GM12878 (cell line): ENCODE measurements around the gene GALNT17. TPM values are rescaled to one million over a fixed set of nuclear protein-coding genes. Genes with fewer than 3 reads are reported as not detected.

ENCODE experiments used
- ATAC-seq: fragments of 200-7000 bp; cut with Tn5 transposase; 3 replicates; pipeline ENCODE4 v1.9.1; 2020; ENCODE audit warnings: mild to moderate bottlenecking, moderate library complexity
- BruUV-seq: library from RNA; stranded (reverse); fragments of 400-500 nt; replicated peaks from 2 replicates; lab custom pipeline; 2021; lab: Mats Ljungman, UMichigan
- CTCF ChIA-PET: fragments of 300-600 bp; sonication (Branson Sonifier 250); formaldehyde crosslinking; extraction: SDS; loops from one replicate; lab custom pipeline; 2021; ENCODE audit warnings: inconsistent platforms; lab: Yijun Ruan, JAX
- POLR2A ChIA-PET: fragments of 350-600 bp; formaldehyde crosslinking; extraction: SDS; loops from one replicate; lab custom pipeline; 2021; ENCODE audit warnings: inconsistent platforms; lab: Charles Lee
- RAD21 ChIA-PET: fragments of 300-600 bp; sonication (Branson Sonifier 250); formaldehyde crosslinking; loops from one replicate; lab custom pipeline; 2023; ENCODE audit warnings: antibody characterized with exemption; ENCODE audit not compliant: unreplicated experiment; lab: Charles Lee
- SMC1A ChIA-PET: fragments of 300-600 bp; sonication (Branson Sonifier 250); formaldehyde crosslinking; loops from one replicate; lab custom pipeline; 2023; ENCODE audit not compliant: unreplicated experiment, uncharacterized antibody; lab: Charles Lee
- DNase-seq: peaks from one replicate; pipeline ENCODE4 v3.0.0-alpha.2; 2011; ENCODE audit warnings: low read depth, low spot score
- FAIRE-seq: peaks from 3 replicates; lab custom pipeline; 2011; peaks lifted over from hg19 to GRCh38; lab: Jason Lieb, UNC
- H2AFZ ChIP-seq: 2 replicates; pipeline ENCODE4 v1.6.0; 2011; ENCODE audit warnings: low read depth, low read length, control low read depth; ENCODE audit not compliant: control insufficient read depth
- H3K27ac ChIP-seq: 2 replicates; pipeline ENCODE4 v1.5.1; 2011; ENCODE audit warnings: control low read depth; ENCODE audit not compliant: control insufficient read depth, insufficient read depth
- H3K27me3 ChIP-seq, 2 experiments: replicated peaks in 1 of 2; 2 replicates each; pipeline versions ENCODE4 v1.6.0 to v1.6.1; 2011; ENCODE audit warnings: low read length in 1 of 2; ENCODE audit not compliant: control insufficient read depth in 2 of 2, insufficient read depth in 2 of 2
- H3K36me3 ChIP-seq, 2 experiments: 2 replicates each; pipeline ENCODE4 v1.5.1; 2011; ENCODE audit warnings: low read length in 1 of 2; ENCODE audit not compliant: control insufficient read depth in 2 of 2, insufficient read depth in 2 of 2
- H3K4me1 ChIP-seq: 2 replicates; pipeline ENCODE4 v1.6.1; 2011; ENCODE audit warnings: mild to moderate bottlenecking, low read length, moderate library complexity, mixed read lengths; ENCODE audit not compliant: control insufficient read depth, insufficient read depth
- H3K4me2 ChIP-seq: 2 replicates; pipeline ENCODE4 v1.6.0; 2011; ENCODE audit warnings: control low read depth; ENCODE audit not compliant: control insufficient read depth, insufficient read depth
- H3K4me3 ChIP-seq: fragments of 200-600 bp; sonication (generic); 2 replicates; pipeline ENCODE4 v1.5.1; 2016
- H3K79me2 ChIP-seq: 2 replicates; pipeline ENCODE4 v1.6.0; 2011; ENCODE audit warnings: low read length; ENCODE audit not compliant: control insufficient read depth, insufficient read depth
- H3K9ac ChIP-seq: 2 replicates; pipeline ENCODE4 v1.8.0; 2011; ENCODE audit warnings: low read length, control low read depth, mixed read lengths; ENCODE audit not compliant: control insufficient read depth, insufficient read depth
- H3K9me3 ChIP-seq: replicated peaks from 3 replicates; pipeline ENCODE4 v1.5.1; 2011; ENCODE audit warnings: mild to moderate bottlenecking, low read length; ENCODE audit not compliant: control insufficient read depth, insufficient read depth
- H4K20me1 ChIP-seq: 2 replicates; pipeline ENCODE4 v1.6.0; 2011; ENCODE audit not compliant: control insufficient read depth, insufficient read depth
- ASH2L ChIP-seq: fragments of 300-600, 200-600 bp; sonication (generic); IDR thresholded peaks from 2 replicates; pipeline ENCODE4 v1.6.1; 2017; ENCODE audit warnings: low read depth, mild to moderate bottlenecking, borderline replicate concordance
- BHLHE40 ChIP-seq, 2 experiments: fragments of 450-650 bp in 1 of 2; IDR thresholded peaks; 2 replicates each; pipeline ENCODE4 v1.6.1; 2011 to 2017; ENCODE audit warnings: low read depth in 2 of 2, borderline replicate concordance in 1 of 2, improper control_type of control experiment in 1 of 2, low read length in 1 of 2, mild to moderate bottlenecking in 1 of 2
- EED ChIP-seq: sonication (generic); IDR thresholded peaks from 2 replicates; pipeline ENCODE4 v1.6.1; 2016; ENCODE audit warnings: antibody characterized with exemption, low read depth
- FOS ChIP-seq: IDR thresholded peaks from 3 replicates; pipeline ENCODE4 v1.6.1; 2011; ENCODE audit warnings: borderline replicate concordance; ENCODE audit not compliant: insufficient read length; ENCODE audit errors: extremely low read depth
- JUND ChIP-seq: IDR thresholded peaks from 2 replicates; pipeline ENCODE4 v1.6.1; 2012; ENCODE audit warnings: low read depth, mild to moderate bottlenecking, low read length, improper control_type of control experiment, moderate library complexity
- NFXL1 ChIP-seq: fragments of 450-650 bp; IDR thresholded peaks from 2 replicates; pipeline ENCODE4 v1.6.1; 2017; ENCODE audit warnings: antibody characterized with exemption, mild to moderate bottlenecking, borderline replicate concordance
- NR2F1 ChIP-seq: fragments of 450-650 bp; conservative IDR thresholded peaks from 2 replicates; pipeline ENCODE4 v1.6.1; 2017; ENCODE audit warnings: mild to moderate bottlenecking
- POLR2AphosphoS5 ChIP-seq: IDR thresholded peaks from 2 replicates; pipeline ENCODE4 v1.6.1; 2011; ENCODE audit warnings: mild to moderate bottlenecking, low read length, inconsistent platforms
- RAD21 ChIP-seq: IDR thresholded peaks from 2 replicates; pipeline ENCODE4 v1.6.1; 2011; ENCODE audit warnings: mild to moderate bottlenecking, low read depth, low read length, moderate library complexity; ENCODE audit not compliant: insufficient read depth
- RUNX3 ChIP-seq: IDR thresholded peaks from 2 replicates; pipeline ENCODE4 v1.6.1; 2012; ENCODE audit warnings: low read length, inconsistent platforms
- SUPT20H ChIP-seq: IDR thresholded peaks from 2 replicates; pipeline ENCODE4 v1.6.1; 2011; ENCODE audit warnings: low read depth, mild to moderate bottlenecking, low read length, moderate library complexity, borderline replicate concordance; ENCODE audit not compliant: control insufficient read depth
- ZZZ3 ChIP-seq: IDR thresholded peaks from 2 replicates; pipeline ENCODE4 v1.6.1; 2011; ENCODE audit warnings: low read depth; ENCODE audit not compliant: control insufficient read depth, insufficient read length
- WGBS: methylation state at CpG from one replicate; pipeline ENCODE4 v1.1.6; 2016; ENCODE audit warnings: low lambda C conversion rate; ENCODE audit not compliant: insufficient replicate concordance, insufficient coverage; ENCODE audit errors: missing lambda C conversion rate; 5-methylcytosine and 5-hydroxymethylcytosine counted together
- in situ Hi-C: fragments of 300-500 bp; cut with MboI; formaldehyde crosslinking; loops from 9 replicates; pipeline ENCODE4 v1.14.3; 2018; ENCODE audit warnings: mixed read lengths
- intact Hi-C: fragments of 100-400 bp; cut with micrococcal nuclease; formaldehyde crosslinking; loops from one replicate; pipeline ENCODE4 v1.14.2; 2022; ENCODE audit not compliant: unreplicated experiment
- polyA plus RNA-seq, 11 experiments: library from polyadenylated mRNA; depleted of rRNA in 4 of 11; unstranded in 6 of 11; stranded (reverse) in 5 of 11; fragments of >200 nt; fragmentation: Nextera tagmentation in 4 of 11; fragmentation: Illumina TruSeq in 1 of 11; extraction: Ambion mirVana in 4 of 11; extraction: Trizol in 1 of 11; gene quantifications; 1 replicate in 1 of 11; 2 replicates in 10 of 11; pipeline versions ENCODE4 v1.2.1 to v1.2.3, GENCODE V29; 2011 to 2016; ENCODE audit warnings: inconsistent platforms in 2 of 11, missing spikeins in 2 of 11, low read depth in 1 of 11
- total RNA-seq, 4 experiments: library from RNA; depleted of rRNA in 3 of 4; stranded (reverse); fragments of >200 nt in 3 of 4; fragmentation: Illumina TruSeq in 1 of 4; extraction: Trizol in 1 of 4; gene quantifications; 2 replicates each; pipeline versions ENCODE4 v1.2.1 to v1.2.3, GENCODE V29; 2013 to 2021
- TF ChIP-seq, protein P1 (sequence below): IDR thresholded peaks from 2 replicates; pipeline ENCODE4 v1.6.1; 2011; ENCODE audit warnings: low read depth, low read length, improper control_type of control experiment, borderline replicate concordance
- TF ChIP-seq, protein P2 (sequence below): IDR thresholded peaks from 2 replicates; pipeline ENCODE4 v1.6.1; 2012; ENCODE audit warnings: low read depth, low read length, improper control_type of control experiment
- TF ChIP-seq, protein P3 (sequence below): fragments of 450-650 bp; IDR thresholded peaks from 2 replicates; pipeline ENCODE4 v1.6.1; 2017; ENCODE audit warnings: mild to moderate bottlenecking, moderate library complexity
- TF ChIP-seq, protein P4 (sequence below): IDR thresholded peaks from 2 replicates; pipeline ENCODE4 v1.6.1; 2012; ENCODE audit warnings: low read depth, low read length, improper control_type of control experiment

GALNT17 gene
- total and polyA plus RNA-seq, 10 of the 15 experiments (the other 5 are each of a cell fraction or from before 2014, with no cell fraction given), result 0.12 to 0.15 TPM; not detected in 8

DNA sequence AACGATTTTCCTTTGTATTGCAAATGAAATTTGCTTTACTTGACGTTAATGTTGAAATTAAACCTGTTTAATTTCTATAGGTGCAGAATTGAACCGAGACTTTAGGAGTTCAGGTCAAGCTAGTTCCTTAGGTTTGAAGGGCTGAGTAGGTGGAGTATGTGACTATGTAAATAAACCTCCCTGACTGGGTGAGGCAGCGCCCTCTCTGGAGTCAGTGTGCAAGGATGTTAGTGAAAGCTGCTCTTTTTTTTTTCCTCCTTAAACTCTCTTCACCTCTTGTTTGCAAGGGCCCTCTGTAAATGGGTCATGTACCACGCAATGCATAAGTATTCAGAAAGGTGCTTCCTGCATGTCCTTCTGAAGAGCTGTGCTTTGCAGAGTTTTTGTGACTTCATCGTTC is 33.8 kb downstream of the GALNT17 start (continued):
- TF ChIP-seq, protein P1, sequence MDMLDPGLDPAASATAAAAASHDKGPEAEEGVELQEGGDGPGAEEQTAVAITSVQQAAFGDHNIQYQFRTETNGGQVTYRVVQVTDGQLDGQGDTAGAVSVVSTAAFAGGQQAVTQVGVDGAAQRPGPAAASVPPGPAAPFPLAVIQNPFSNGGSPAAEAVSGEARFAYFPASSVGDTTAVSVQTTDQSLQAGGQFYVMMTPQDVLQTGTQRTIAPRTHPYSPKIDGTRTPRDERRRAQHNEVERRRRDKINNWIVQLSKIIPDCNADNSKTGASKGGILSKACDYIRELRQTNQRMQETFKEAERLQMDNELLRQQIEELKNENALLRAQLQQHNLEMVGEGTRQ, result no peak
- TF ChIP-seq, protein P2, sequence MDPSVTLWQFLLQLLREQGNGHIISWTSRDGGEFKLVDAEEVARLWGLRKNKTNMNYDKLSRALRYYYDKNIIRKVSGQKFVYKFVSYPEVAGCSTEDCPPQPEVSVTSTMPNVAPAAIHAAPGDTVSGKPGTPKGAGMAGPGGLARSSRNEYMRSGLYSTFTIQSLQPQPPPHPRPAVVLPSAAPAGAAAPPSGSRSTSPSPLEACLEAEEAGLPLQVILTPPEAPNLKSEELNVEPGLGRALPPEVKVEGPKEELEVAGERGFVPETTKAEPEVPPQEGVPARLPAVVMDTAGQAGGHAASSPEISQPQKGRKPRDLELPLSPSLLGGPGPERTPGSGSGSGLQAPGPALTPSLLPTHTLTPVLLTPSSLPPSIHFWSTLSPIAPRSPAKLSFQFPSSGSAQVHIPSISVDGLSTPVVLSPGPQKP, result no peak

DNA sequence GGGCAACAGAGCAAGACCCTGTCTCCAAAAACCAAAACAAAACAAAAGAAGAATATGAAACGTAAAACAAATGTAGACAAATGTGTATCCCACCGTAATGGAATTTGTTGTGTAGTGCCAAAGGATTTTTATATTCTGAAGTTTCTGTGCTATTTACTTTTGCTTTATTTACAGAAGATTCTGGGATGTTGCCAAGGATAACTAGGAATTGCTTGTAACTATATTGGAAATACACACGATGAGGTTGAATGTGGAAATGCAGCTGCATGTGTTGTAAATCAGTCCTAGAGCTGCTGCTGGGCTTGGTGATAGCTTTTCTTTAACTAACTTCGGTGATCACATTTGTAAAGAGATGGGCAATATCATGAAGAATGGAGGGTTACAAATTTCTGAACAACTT is 39.5 kb downstream of the GALNT17 start:
- H3K27me3 ChIP-seq, result no peaks in the 10 kb centered on the region
- no peaks in the 10 kb centered on the region for H3K79me2 ChIP-seq
- in situ Hi-C loops (no loop called here), intact Hi-C loops (no loop called here)
- H3K27ac ChIP-seq, result no peak overlapping the region
- no peak overlapping the region for H3K4me2 ChIP-seq
- no TSS peak for BruUV-seq
- SMC1A ChIA-PET, result no interaction called here
- no peak for ATAC-seq
- no peak overlapping the region for H2AFZ ChIP-seq
- H3K9ac ChIP-seq, result no peak overlapping the region
- no peaks in the 10 kb centered on the region for H3K4me1 ChIP-seq
- no peak for FAIRE-seq
- DNase-seq, result no peak
- POLR2A ChIA-PET, result no interaction called here
- no peaks in the 10 kb centered on the region; the same call in 2 of the 3 replicates for H3K9me3 ChIP-seq
- 36% methylated on average over 4 of the region's 4 CpGs for WGBS
- CTCF ChIA-PET, result interaction anchor here (0.7 kb wide), 1 partner anchor 11 kb away, joined by 3 read pairs; no protein-coding TSS in a partner anchor
- H3K4me3 ChIP-seq, result no peak overlapping the region
- no peaks in the 10 kb centered on the region for H4K20me1 ChIP-seq
- no peaks in the 10 kb centered on the region for H3K36me3 ChIP-seq
- RAD21 ChIA-PET, result no interaction called here
- TF ChIP-seq SUPT20H (no peak), JUND (no peak), ASH2L (no peak), EED (no peak), FOS (no peak), NFXL1 (no peak), POLR2AphosphoS5 (no peak), RAD21 (no peak), RUNX3 (no peak), ZZZ3 (no peak), BHLHE40 (IDR thresholded peaks at IDR 0.05; ENCODE audit: borderline replicate concordance in 1 of 2, low read depth in 2 of 2, low read length in 1 of 2) (no peak), NR2F1 (no peak)
- TF ChIP-seq, protein P3, sequence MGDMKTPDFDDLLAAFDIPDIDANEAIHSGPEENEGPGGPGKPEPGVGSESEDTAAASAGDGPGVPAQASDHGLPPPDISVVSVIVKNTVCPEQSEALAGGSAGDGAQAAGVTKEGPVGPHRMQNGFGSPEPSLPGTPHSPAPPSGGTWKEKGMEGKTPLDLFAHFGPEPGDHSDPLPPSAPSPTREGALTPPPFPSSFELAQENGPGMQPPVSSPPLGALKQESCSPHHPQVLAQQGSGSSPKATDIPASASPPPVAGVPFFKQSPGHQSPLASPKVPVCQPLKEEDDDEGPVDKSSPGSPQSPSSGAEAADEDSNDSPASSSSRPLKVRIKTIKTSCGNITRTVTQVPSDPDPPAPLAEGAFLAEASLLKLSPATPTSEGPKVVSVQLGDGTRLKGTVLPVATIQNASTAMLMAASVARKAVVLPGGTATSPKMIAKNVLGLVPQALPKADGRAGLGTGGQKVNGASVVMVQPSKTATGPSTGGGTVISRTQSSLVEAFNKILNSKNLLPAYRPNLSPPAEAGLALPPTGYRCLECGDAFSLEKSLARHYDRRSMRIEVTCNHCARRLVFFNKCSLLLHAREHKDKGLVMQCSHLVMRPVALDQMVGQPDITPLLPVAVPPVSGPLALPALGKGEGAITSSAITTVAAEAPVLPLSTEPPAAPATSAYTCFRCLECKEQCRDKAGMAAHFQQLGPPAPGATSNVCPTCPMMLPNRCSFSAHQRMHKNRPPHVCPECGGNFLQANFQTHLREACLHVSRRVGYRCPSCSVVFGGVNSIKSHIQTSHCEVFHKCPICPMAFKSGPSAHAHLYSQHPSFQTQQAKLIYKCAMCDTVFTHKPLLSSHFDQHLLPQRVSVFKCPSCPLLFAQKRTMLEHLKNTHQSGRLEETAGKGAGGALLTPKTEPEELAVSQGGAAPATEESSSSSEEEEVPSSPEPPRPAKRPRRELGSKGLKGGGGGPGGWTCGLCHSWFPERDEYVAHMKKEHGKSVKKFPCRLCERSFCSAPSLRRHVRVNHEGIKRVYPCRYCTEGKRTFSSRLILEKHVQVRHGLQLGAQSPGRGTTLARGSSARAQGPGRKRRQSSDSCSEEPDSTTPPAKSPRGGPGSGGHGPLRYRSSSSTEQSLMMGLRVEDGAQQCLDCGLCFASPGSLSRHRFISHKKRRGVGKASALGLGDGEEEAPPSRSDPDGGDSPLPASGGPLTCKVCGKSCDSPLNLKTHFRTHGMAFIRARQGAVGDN, result no peak
- TF ChIP-seq, protein P4, sequence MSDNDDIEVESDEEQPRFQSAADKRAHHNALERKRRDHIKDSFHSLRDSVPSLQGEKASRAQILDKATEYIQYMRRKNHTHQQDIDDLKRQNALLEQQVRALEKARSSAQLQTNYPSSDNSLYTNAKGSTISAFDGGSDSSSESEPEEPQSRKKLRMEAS, result no peak
